Epithelial cell of proximal tubule (primary cell): Measurements from ENCODE around the gene NFIC. TPM values are rescaled to one million over a fixed set of nuclear protein-coding genes. Genes with fewer than 3 reads are reported as not detected.

Experiments
- DNase-seq: peaks from one replicate; pipeline ENCODE4 v3.0.0-alpha.2; 2011; ENCODE audit warnings: low read depth
- H3K4me3 ChIP-seq: 2 replicates; pipeline ENCODE4 v1.5.1; 2011; ENCODE audit warnings: low read depth, mild to moderate bottlenecking, low read length
- total RNA-seq: library from RNA; depleted of rRNA; stranded (reverse); fragments of >200 nt; gene quantifications from 2 replicates; pipeline ENCODE4 v1.2.3, GENCODE V29; 2015
- TF ChIP-seq, protein P1 (sequence below): conservative IDR thresholded peaks from 2 replicates; pipeline ENCODE4 v1.5.1; 2012; ENCODE audit warnings: low read depth, mild to moderate bottlenecking, low read length

Gene NFIC
- total RNA-seq, 1 donor from 2014 or later, result 16.8 TPM

DNA sequence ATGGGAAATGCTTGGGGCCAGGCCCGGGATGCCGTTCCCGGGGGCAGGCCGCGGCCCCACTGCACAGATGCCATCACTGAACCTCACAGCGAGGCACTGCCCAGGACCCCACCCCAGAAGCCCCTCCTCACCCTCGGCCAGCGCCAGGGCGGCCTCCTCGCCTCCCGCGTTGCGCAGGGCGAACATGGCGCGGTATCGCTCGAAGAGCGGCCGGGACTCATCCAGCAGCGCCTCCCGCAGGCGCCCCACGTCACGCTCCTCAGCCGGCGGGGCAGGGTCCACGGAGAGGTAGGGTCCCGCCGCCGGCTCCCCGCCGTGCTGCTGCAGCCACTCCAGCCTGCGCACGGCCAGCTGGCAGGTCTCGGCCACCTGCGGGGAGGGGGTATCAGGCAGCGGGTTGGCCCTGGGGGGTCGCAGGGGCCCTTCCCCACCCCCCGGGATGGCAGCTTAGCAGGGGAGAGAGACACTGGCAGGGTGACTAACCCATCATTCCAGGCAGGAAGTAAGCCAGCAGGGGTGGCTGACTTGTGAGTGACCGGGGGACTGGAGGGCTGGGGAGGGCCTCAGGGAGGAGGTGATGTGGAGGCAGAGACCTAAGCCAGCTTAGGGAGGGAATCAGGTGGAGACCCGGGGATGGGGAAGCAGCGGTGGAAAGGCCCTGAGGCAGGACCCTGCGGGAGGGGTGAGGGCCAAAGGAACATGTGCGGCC is 125.9 kb downstream of the NFIC start:
- H3K4me3 ChIP-seq, result no peak overlapping the region
- no peak for DNase-seq
- TF ChIP-seq, protein P1, sequence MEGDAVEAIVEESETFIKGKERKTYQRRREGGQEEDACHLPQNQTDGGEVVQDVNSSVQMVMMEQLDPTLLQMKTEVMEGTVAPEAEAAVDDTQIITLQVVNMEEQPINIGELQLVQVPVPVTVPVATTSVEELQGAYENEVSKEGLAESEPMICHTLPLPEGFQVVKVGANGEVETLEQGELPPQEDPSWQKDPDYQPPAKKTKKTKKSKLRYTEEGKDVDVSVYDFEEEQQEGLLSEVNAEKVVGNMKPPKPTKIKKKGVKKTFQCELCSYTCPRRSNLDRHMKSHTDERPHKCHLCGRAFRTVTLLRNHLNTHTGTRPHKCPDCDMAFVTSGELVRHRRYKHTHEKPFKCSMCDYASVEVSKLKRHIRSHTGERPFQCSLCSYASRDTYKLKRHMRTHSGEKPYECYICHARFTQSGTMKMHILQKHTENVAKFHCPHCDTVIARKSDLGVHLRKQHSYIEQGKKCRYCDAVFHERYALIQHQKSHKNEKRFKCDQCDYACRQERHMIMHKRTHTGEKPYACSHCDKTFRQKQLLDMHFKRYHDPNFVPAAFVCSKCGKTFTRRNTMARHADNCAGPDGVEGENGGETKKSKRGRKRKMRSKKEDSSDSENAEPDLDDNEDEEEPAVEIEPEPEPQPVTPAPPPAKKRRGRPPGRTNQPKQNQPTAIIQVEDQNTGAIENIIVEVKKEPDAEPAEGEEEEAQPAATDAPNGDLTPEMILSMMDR, result no peak

DNA sequence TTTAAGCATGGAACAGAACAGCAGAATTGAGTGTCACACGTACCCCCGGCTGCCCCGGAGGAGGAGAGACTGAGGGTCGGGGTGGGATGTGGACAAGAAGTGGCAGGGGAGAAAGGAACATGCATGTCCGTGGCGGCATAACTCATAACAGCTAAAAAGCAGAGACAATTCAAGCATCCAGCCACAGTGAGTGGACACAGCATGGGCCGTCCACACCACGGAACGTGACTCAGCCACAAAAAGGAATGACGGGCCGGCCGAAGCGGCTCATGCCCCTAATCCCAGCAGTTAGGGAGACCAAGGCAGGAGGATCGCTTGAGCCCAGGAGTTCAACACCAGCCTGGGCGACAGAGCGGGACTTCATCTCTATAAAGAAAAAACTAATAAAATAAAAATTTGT is 126.5 kb downstream of the NFIC start:
- DNase-seq, result no peak
- H3K4me3 ChIP-seq, result no peak overlapping the region
- TF ChIP-seq, protein P1, result no peak

DNA sequence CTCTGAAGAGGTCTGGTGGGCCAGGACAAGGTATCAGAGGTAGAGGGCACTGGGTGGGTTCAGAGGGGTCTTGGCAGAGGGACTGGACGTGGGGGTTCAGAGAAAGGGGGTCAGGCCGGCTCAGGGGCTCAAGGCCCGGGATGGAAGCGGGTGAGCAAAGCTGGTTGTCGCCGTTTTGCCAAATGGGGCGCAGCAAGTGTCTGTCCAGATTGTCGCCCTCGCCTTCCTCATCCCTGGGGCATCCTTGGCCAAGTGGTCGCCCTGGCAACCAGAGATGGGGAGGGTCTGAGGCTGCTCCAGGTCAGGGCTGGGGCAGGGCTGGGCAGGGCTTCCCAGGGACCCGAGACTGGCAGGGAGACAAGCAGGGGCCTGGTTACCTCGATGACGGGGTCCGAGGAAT is 127.3 kb downstream of the NFIC start:
- no peak for DNase-seq
- no peak overlapping the region for H3K4me3 ChIP-seq
- TF ChIP-seq, protein P1, result no peak

DNA sequence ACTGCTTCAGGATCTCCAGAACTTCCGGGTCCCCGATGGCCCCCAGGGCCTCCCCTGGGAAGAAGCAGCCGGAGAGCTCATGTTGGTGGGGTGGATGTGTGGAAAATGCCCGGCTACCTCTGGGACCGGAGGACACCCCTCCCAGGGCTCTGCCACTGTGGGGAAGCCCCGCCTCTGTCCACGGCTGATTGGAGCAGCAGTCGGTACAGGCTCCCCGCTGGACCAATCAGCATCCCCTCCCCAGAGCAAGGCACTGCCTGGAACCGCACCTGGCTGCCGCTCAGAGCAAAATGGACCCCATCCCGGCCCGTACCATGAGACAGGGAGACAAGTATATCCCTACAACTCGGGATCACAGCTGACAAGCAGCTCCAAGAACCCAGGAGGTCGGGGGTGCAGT is 127.7 kb downstream of the NFIC start:
- TF ChIP-seq, protein P1, result no peak
- DNase-seq, result no peak
- H3K4me3 ChIP-seq, result no peak overlapping the region

DNA sequence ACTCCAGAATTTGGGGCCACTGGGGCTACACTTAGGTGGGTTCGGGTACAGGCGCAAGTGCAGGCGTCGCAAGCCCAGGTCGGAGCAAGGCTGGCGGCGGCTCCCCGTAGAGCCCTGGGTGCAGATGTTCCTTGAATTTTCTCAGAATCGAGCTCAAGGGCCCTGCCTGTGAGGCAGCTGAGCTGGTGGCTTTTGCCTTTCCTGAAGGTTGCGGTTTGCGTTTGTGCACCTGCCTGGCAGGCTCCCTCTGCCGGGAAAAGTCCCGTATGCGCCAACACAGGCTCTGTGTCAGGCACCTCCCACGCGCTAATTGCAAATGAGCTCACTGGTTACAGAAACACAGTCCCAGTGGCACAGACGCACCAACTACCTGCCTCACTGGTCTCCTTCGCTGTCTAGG is 128.2 kb downstream of the NFIC start:
- DNase-seq, result no peak

DNA sequence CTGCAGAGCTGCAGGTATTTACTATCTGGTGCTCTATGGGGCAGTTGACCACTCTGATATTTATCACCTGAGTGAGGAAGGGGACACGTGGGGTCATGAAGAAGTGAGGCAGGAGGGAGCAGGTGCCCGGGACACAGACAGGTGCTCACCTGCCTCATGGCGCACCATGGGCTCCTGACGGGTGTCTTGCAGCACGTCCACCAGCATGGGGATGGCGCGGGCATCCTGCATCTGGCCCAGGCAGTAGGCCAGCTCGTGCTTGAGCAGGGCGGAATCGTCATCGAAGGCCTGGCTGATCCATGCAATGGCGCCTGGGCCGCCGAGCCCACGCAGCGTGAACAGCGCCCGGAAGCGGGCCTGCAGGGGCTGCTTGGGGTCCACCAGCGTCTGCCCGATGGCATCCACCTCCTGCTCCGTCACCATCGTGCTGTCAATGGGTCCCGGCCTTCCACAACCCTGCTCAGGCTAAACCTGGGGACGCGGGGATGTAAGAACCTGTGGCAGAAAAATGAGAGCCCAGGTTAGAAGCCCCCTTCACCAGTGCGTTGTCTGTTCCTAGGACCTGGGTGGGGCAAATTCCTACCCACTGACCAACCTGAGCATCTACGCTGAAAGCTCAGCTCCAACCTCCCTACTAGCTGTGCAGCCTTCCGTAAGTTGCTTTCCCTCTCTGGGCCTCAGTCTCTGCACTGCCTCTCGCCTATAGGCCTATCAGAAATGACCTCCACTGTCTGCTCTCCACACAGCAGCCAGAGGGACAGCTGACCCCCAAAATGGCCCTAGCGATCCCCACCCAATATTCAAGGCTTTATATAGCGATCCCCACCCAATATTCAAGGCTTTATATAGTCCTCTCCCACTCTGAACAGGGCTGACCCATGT is 130.2 kb downstream of the NFIC start:
- no peak overlapping the region for H3K4me3 ChIP-seq
- TF ChIP-seq, protein P1, result no peak
- no peak for DNase-seq

More for the DNA sequence above, 128.2 kb downstream of the NFIC start:
- no peak overlapping the region for H3K4me3 ChIP-seq
- TF ChIP-seq, protein P1, result no peak
